ENCODE results near the gene APBB2. TPM values are rescaled to one million over a fixed set of nuclear protein-coding genes. Genes with fewer than 3 reads are reported as not detected.

Gene APBB2
- polyA plus RNA-seq, 3 donors, result 0.15 to 0.33 TPM; not detected in 1

DNA sequence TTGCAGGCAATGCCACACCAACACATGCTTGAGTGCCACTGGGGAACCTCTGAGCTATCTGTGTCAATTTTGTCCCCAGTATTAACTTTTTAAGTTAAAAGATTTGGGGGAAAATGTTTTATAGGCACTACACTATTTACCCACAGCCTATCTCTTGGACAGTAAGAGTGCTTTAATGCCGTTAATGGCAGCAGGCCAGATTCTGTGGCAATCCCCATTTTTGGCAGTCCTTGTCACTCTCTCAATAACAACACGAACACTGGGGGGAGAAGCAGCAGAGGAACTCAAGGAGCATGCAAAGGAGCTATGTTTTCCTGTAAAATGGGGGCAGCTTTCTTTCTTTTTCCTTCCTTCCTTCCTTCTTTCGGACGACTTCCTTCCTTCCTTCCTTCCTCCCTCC, 296.0 kb downstream of the APBB2 start:
- Histone ChIP-seq H2AFZ (ENCODE audit: insufficient read depth, low read depth, low read length, poor library complexity, severe bottlenecking) (no peak overlapping the region), H3K27ac (ENCODE audit: low read depth in 1 of 2, low read length in 2 of 2) (no peak overlapping the region), H3K4me1 (ENCODE audit: control insufficient read depth in 1 of 2, insufficient read depth in 2 of 2, low read length in 2 of 2) (peaks cover 0 to 10% of the 10 kb centered on the region in 2 donors), H3K9ac (ENCODE audit: insufficient read depth, low read length, poor library complexity, severe bottlenecking) (no peak overlapping the region), H3K27me3 (ENCODE audit: control insufficient read depth in 2 of 2, insufficient read depth in 2 of 2, low read length in 2 of 2) (no peaks in the 10 kb centered on the region), H3K36me3 (replicated peaks in 1 of 2; ENCODE audit: control insufficient read depth in 1 of 2, insufficient read depth in 2 of 2, low read length in 2 of 2) (no peaks in the 10 kb centered on the region), H3K79me2 (ENCODE audit: insufficient read depth, low read length) (no peaks in the 10 kb centered on the region), H3K4me2 (replicated peaks; ENCODE audit: extremely low read depth, low read length, poor library complexity, severe bottlenecking) (no peak overlapping the region), H3K9me3 (replicated peaks in 1 of 2; ENCODE audit: control insufficient read depth in 1 of 2, insufficient read depth in 1 of 2, low read length in 2 of 2) (peaks cover 0 to 3% of the 10 kb centered on the region in 2 donors), H3K4me3 (replicated peaks in 1 of 3; ENCODE audit: low read depth in 2 of 3, low read length in 3 of 3) (no peak overlapping the region), H4K20me1 (ENCODE audit: insufficient read depth, low read length) (no peaks in the 10 kb centered on the region)
- no CpG with 5 or more reads among the region's 4 CpGs for WGBS (ENCODE audit: insufficient coverage)
- TF ChIP-seq, protein P1, sequence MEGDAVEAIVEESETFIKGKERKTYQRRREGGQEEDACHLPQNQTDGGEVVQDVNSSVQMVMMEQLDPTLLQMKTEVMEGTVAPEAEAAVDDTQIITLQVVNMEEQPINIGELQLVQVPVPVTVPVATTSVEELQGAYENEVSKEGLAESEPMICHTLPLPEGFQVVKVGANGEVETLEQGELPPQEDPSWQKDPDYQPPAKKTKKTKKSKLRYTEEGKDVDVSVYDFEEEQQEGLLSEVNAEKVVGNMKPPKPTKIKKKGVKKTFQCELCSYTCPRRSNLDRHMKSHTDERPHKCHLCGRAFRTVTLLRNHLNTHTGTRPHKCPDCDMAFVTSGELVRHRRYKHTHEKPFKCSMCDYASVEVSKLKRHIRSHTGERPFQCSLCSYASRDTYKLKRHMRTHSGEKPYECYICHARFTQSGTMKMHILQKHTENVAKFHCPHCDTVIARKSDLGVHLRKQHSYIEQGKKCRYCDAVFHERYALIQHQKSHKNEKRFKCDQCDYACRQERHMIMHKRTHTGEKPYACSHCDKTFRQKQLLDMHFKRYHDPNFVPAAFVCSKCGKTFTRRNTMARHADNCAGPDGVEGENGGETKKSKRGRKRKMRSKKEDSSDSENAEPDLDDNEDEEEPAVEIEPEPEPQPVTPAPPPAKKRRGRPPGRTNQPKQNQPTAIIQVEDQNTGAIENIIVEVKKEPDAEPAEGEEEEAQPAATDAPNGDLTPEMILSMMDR (IDR thresholded peaks at IDR 0.05), result no peak
- peaks cover 0 to 14% (median 7%) of the 10 kb centered on the region in 7 donors for H3K9me3 Mint-ChIP-seq
- H3K4me3 Mint-ChIP-seq, result no peak overlapping the region
- no peaks in the 10 kb centered on the region for H3K36me3 Mint-ChIP-seq
- no peak overlapping the region for H3K27ac Mint-ChIP-seq
- peaks cover 0 to 3% (median 0%) of the 10 kb centered on the region in 3 donors for H3K27me3 Mint-ChIP-seq (ENCODE audit: low read depth in 3 of 3)
- peaks cover 15% of the 10 kb centered on the region for H3K4me1 Mint-ChIP-seq
- intact Hi-C loops (cut with micrococcal nuclease), result no loop called here
- peak in 1 of 3 donors; percentile 10 for DNase-seq

DNA sequence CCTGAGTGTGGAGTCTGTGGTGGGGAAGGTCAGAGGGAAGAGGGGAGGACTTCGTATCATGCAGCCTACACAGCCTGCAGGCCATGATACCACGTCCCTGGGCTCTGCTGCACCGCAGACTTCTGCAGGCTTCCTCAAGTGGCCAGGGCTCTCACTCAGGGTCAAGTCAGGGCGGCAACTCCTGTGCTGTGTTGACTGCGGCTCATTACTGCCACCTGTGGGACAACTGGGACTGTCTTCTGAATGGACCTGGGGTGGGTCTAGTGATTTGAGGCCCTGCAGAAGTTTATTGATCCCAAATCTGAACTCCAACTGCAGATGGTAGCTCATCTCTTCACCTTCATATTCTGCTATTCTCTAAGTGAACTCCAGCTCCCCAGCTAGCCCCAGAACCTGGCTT, 297.5 kb downstream of the APBB2 start:
- Mint-ChIP-seq H3K4me3 (no peak overlapping the region), H3K27ac (peak overlapping the region in 1 of 7 donors; percentile 13), H3K4me1 (peaks cover 19% of the 10 kb centered on the region), H3K36me3 (no peaks in the 10 kb centered on the region), H3K27me3 (ENCODE audit: low read depth in 3 of 3) (peaks cover 0 to 3% (median 1%) of the 10 kb centered on the region in 3 donors), H3K9me3 (peaks cover 0 to 14% (median 7%) of the 10 kb centered on the region in 7 donors)
- DNase-seq, result peak; percentile 15 to 42 (median 19)
- Histone ChIP-seq H3K27ac (ENCODE audit: low read depth in 1 of 2, low read length in 2 of 2) (no peak overlapping the region), H4K20me1 (ENCODE audit: insufficient read depth, low read length) (no peaks in the 10 kb centered on the region), H3K79me2 (ENCODE audit: insufficient read depth, low read length) (no peaks in the 10 kb centered on the region), H3K4me2 (replicated peaks; ENCODE audit: extremely low read depth, low read length, poor library complexity, severe bottlenecking) (no peak overlapping the region), H3K9me3 (replicated peaks in 1 of 2; ENCODE audit: control insufficient read depth in 1 of 2, insufficient read depth in 1 of 2, low read length in 2 of 2) (peaks cover 0 to 3% of the 10 kb centered on the region in 2 donors), H3K36me3 (replicated peaks in 1 of 2; ENCODE audit: control insufficient read depth in 1 of 2, insufficient read depth in 2 of 2, low read length in 2 of 2) (no peaks in the 10 kb centered on the region), H3K4me3 (replicated peaks in 1 of 3; ENCODE audit: low read depth in 2 of 3, low read length in 3 of 3) (no peak overlapping the region), H3K27me3 (ENCODE audit: control insufficient read depth in 2 of 2, insufficient read depth in 2 of 2, low read length in 2 of 2) (no peaks in the 10 kb centered on the region), H2AFZ (ENCODE audit: insufficient read depth, low read depth, low read length, poor library complexity, severe bottlenecking) (no peak overlapping the region), H3K4me1 (ENCODE audit: control insufficient read depth in 1 of 2, insufficient read depth in 2 of 2, low read length in 2 of 2) (peaks cover 0 to 10% of the 10 kb centered on the region in 2 donors), H3K9ac (ENCODE audit: insufficient read depth, low read length, poor library complexity, severe bottlenecking) (no peak overlapping the region)
- TF ChIP-seq, protein P1 (IDR thresholded peaks at IDR 0.05), result peak; percentile 33
- WGBS (ENCODE audit: insufficient coverage), result 70% methylated on average over 4 of the region's 5 CpGs
- intact Hi-C loops (cut with micrococcal nuclease), result no loop called here
